SHP77 (cell line): ENCODE measurements around the gene CHI3L1.

Source experiments
- DNase-seq, 2 experiments: peaks; one replicate each; lab custom pipeline; 2025; lab: John Stamatoyannopoulos, UW

CHI3L1 gene

DNA sequence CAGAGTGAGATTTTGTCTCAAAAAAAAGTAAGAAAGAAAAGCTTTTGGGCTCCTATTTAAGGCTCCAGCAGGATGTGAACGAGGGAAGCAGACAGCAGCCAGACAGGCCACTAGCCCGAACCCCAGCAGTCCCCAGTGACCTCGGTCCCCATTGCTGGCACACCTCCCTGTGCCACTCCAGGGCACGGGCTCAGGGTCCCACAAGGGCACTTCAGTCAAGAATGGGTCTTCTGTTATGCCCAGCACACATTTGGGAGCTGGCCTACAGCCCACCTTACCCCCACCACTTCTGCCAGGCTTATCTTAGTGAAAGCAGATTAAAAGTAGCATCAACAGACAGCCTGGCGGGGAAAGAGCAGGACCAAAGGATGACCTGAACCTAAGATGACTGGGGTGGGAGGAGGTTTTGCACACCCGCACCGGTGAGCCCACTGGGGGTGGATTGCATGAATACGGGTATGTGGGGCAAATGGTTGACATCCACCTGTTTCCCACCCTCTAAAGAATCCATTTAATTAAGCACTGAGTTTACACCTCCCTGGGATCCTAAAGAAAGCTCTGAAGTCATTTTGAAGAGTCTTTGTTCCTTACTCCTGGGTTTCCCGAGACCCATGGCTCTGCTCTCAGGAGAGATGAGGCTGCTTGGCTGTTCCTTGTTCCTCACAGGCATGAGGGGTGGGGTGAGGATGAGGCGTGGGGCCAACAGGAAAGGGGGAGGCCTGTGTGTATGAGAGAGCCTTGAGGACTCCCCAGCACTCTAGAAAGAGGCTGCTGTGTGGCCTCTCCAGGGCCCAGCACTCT is 4.7 kb downstream of the CHI3L1 start:
- DNase-seq, result no peak

- DNase-seq, result no peak
These were observed 5.7 kb downstream of the CHI3L1 start for GRCh38 chr1:203180611-203181330.

GRCh38 chr1:203179667-203180005 is 6.9 kb downstream of the CHI3L1 start:
- DNase-seq, result no peak

DNA sequence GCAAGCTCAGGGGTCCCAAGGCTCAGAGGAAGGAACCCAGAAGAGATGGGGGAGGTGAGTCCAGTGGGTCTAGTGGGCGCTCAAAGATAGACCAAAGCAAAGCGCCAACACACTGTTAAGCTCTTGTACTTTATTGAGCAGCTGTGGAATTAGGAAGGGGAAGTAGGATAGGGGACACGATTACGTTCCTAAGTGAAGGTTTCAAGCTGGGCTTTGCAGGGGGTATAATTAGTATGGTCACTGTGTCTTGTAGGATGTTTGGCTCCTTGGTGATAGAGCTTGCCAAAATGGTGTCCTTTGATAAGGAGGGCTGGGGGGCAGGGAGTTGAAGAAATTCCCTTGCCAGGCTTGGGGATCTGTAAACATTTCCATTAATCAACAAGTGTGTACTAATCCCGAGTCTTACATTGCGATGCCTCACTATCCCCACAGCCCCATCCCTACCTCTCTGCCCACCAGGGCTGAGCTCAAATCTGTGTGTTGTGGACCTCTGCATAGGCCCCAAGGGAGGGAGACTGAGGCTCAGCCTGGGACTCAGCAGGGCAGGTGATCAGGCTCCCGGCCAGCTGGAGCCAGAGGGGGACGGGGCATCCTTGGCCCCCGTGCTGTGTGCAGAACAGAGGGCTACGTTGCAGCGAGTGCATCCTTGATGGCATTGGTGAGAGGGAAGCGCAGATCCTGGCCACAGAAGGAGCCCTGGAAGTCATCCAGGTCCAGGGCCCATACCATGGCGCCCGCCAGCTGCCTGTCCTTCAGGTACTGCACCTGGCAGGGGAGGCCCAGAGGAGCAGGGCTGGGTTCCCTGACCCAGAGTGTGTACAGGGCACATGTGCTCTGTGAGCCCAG is 7.5 kb downstream of the CHI3L1 start:
- DNase-seq, result peak in 1 of 2 experiments; percentile 16

DNA sequence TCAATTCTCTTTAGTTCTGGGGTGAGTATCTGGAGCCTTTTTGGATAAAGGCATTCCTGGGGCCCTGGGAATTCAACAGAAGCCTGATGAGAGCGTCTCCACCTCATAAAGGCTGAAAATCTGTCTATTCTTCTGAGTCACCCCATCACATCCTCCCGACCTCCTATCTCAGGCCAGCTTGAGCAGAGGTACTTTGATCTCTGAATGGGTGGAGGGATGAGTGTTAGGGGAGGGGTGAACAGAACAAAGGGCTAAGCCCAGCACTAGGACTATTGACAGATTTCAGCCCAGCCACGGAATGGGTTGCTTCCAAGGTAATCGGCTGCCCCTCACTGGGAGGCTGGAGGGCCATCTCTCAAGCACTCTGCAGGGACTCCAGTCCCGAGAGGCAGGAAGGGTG is 8.4 kb downstream of the CHI3L1 start:
- DNase-seq, result no peak

- DNase-seq, result no peak
These were observed 8.9 kb downstream of the CHI3L1 start for GRCh38 chr1:203177470-203178039.

DNA sequence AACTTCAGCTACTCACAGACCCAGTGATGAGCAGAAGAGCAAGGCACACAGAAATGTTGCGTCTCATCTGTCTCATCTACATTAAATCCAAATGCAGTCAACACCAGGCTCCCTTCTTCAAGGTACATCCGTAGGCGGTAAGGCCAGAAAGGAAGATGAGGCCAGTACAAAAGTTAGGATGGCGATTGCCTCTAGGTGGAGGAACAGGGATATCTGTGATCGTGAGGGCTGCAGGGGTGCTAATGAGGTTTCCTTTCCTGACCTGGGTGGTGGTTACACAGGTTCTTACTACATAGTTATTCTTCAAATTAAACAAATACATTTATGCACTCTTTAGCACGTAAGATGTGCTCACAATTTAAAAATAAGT is 9.5 kb downstream of the CHI3L1 start:
- no peak for DNase-seq

DNA sequence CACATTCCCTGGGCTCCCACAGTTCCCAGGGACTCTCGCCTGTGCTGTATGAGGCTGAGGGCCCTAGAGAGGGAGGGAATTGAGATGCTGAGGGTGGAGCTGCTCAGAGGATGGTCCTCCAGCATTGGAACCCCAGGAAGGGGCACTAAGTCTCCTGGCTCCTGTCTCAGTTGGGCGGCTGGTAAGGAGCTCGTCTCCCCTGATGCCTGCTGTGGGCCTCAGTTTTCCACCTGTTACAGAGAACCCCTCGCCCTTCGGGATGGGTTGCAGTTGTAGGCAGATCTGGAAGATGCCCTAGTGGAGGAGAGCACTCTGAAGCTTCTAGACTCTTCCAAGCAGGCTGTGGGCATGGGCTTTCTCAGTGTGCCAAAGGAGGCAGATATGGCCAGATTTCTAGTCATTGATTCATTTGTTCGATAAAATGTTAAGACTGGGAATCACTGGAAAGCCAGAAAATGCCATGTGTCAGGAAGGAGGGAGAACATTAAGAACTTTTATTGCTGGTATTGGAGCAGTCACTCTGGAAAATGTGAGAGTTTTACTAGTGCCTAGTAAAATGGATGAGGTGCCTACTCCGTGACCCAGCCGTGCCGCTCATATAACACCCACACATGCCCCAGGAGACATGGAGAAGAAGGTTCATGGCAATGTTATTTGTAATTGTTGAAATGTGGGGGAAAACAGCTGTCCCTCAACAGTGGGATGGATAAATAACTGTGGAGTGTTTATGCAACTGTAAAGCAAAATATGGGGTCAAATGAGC is 10.1 kb downstream of the CHI3L1 start:
- no peak for DNase-seq

- DNase-seq, result no peak
These were observed 10.7 kb downstream of the CHI3L1 start for GRCh38 chr1:203175827-203176241.

- DNase-seq, result no peak
These were observed 11.2 kb downstream of the CHI3L1 start, which contains the start of gene MYBPH for GRCh38 chr1:203175237-203175826. Gene MYBPH, minus strand, starts transcription at chr1:203175826. Its CDS starts 71 bp downstream, at chr1:203175755.

- no peak for DNase-seq
These were observed 12.0 kb downstream of the CHI3L1 start for GRCh38 chr1:203174324-203174985.

GRCh38 chr1:203173566-203173965 is 12.9 kb downstream of the CHI3L1 start:
- no peak for DNase-seq

- DNase-seq, result no peak
These were observed 13.4 kb downstream of the CHI3L1 start for GRCh38 chr1:203173011-203173555.

GRCh38 chr1:203172184-203173010 is 14.1 kb downstream of the CHI3L1 start:
- DNase-seq, result peak in 1 of 2 experiments; percentile 54

DNA sequence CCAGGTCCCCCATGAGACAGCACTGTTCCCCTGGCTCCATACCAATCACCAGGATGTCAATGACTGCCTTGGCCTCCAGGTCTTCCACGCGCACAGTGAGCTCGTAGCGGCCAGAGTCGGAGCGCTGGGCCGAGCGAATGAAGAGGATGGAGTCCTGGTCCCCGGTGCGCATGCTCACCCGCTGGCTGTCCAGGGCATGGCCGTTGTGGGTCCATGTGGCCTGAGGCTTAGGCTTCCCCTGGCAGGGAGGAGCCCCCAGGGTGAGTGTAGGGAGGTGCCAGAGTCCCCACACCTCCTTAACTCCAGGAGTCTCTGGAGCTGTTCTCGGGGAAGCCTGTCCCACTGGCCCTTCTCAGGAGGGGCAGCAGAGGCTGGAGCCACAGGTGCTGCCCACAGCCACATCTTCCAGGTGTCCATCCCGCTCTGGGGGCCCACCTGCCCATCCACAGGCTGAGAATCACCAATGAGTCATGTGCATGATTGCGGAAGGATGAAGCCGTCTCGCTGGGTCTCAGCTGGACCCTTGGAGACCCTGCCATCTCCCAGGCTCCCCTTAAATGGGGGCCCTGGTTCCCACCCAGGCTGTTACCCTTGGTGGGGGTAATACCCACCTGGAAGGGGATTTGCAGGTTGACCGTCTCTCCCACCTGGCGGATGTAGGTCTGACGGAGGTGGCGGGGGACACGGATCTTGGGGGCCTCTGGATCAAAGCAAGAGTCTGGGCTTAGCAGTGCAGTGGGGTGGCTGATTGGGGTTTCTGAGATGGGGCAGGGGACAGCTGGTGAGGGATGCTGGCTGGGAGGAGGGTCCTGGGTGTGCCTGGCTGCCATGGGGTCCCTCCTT is 14.9 kb downstream of the CHI3L1 start:
- no peak for DNase-seq

GRCh38 chr1:203170625-203171330 is 15.7 kb downstream of the CHI3L1 start:
- DNase-seq, result no peak

GRCh38 chr1:203169770-203170520 is 16.6 kb downstream of the CHI3L1 start:
- DNase-seq, result no peak
